ENCODE results near the gene SLC2A1. TPM values are rescaled to one million over a fixed set of nuclear protein-coding genes. Genes with fewer than 3 reads are reported as not detected.

Gene SLC2A1
- total RNA-seq, 1 experiment from 2014 or later = 204 TPM

DNA sequence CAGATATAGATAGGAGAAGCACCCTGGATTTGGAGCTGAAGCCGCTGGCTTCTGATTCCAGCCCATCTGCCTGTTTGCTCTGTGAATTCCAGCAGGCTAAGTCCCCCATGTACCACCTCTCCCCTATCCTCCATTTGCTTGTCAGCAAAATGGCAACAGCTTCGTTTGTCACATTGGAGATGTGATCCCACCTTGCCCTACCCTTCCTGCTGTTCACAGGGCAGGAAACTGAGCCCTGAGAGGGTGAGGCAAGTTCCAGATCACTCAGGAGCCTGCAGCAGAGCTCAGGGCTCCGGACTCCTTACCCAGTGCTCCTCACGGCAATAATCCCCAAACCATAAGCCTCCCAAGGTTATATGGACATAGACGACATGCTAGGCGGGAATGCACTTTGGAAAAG is 14.9 kb downstream of the SLC2A1 start:
- no peak for DNase-seq (ENCODE audit: low read depth)

DNA sequence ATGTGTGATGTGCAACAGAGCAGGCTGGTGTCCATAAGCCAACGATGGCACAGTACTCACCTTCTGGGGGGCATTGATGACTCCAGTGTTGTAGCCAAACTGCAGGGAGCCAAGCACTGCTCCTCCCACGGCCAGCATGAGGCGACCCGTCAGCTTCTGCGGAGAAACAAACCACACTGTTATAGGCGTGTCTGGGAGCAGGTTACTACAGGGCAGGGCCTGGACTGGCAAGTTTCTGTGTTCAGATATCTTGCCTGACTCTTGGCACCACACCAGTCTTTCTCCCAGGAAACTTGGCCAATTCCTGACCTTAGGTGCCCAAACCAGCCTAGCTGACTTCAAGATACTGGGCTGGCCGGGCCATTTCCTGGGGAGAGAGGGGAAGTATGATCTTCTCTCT is 15.5 kb downstream of the SLC2A1 start:
- DNase-seq (ENCODE audit: low read depth) = peak; percentile 53

DNA sequence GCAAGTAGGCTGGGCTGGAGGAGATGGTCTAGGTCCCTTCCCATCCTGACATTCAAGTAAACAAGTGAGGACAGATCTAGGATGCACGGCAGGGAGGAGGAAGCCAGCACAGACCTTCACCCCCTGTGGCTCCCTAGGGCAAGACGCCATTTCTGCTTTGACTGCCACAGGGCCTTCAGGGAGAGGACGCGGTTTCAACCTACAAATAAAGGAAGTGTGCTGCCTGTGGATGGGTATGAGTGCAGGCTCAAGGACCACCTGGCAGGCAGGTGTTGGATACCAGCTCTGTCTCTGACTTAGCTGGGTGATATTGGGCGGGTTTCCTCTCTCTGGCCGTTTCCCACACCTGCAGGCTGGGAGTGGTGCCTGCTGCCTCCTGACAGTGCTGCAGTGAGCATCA is 16.2 kb downstream of the SLC2A1 start:
- DNase-seq (ENCODE audit: low read depth) = no peak

DNA sequence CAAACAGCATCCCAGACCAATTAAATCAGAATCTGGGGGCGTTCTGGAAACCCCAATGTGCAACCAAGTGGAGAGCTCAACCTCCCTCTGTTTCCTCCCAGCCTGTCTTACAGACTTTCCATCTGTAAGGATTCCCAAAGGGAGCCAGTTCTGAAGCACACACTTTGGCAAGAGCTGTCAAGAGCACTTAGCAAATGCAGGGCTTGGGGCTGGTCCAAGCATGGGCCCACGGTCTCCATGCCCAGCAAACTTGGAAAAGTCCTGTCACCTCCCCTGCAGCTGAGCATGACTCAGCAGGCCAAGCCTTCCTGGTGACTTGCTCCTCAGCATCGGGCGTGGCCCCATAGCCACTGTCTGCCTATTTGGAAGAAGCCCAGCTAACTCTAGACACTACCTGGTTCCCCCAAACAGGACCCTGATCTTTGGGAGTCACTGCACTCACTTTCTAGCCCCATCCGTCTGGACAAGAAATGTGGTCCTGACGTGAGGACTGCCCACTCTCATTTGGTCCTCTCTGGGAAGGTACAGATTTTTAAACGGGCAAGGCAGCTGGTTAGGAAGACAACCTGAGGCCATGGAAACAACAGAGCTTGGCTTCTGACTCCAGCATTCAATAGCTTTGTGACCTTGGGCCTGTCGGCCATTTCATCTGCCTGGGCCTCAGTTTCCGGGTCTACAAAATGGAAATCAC is 16.9 kb downstream of the SLC2A1 start:
- DNase-seq (ENCODE audit: low read depth) = peak; percentile 89

DNA sequence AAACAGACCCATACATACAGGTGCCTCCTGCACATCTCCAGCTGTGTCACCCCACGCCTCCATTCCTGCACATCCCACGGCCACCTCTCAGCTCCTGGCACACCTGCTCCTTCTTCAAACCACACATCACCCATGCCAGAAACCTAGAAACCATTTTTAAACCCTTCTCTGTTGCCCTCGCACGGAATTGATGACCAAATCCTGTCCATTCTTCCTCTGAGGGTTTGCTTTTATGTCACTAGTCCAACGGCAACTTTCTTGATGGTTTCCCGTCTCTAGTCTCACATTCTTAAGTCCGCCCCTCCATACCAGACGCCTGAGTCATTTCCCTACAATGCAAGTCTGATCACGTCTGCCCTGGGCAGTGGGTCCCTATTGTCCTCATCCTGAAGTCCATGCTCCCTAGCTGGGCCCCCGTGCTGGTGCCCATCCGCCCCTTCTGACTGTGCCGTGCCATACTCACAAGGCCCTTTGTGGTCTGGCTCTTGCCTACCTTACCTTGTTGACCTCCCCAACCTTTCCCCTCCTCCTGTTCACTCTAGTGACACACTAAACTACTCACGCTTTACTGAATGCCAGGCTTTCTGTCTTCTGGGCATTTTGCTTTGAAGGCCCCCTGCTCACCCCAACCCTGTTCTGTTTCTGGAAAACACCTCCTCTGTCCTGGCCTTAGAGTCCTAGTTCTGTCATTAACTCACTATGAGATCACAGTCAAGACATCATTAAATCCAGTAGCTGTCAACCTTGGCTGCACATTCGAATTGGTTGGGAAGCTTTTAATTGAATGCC is 17.6 kb downstream of the SLC2A1 start:
- peak; percentile 98 for DNase-seq (ENCODE audit: low read depth)

DNA sequence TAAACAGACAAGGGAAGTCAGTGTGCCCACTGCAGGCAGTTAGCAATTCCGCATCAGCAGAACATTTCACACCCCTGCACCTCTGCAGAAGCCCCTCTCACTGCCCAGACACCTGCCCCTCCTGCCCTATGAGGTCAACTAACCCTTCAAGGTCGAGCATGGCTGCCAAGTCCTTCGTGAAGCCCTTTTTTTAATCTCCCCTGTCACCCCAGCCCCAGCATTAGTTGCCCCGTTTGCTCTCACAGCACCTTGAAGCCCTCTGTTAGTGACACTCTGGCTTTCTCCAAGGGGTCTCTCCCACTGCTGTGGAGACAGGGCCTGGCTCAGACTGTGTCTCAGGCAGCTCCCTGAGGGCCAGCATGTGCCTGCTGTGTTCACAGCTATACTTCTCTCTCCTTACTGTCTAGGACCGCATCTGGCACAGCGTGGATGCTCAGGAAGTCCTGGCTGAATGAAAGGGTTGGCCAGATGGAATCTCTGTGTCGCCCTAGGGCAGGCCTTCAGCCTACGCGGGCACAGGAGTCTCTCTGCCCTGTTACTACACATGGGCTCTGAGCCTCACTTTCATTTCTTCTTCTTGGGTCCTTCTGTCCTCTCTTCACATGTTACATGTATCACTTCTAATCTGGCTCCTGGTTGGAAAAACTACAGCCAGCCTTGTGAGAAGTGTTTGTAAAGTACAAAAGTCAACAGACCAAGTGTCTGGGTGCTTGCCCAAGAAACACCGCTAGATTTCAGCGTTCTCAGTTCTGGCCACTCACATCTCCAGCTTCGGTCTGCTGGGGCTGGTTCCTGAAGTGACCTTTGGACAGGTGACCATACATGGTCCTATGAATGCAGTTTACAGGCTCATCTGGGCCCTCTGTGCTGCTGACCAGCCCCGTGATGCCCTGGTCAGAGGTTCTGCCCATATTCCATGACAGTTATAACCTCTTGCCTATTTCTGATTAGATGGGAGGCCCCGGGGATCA is 19.7 kb downstream of the SLC2A1 start:
- no peak for DNase-seq (ENCODE audit: low read depth)

DNA sequence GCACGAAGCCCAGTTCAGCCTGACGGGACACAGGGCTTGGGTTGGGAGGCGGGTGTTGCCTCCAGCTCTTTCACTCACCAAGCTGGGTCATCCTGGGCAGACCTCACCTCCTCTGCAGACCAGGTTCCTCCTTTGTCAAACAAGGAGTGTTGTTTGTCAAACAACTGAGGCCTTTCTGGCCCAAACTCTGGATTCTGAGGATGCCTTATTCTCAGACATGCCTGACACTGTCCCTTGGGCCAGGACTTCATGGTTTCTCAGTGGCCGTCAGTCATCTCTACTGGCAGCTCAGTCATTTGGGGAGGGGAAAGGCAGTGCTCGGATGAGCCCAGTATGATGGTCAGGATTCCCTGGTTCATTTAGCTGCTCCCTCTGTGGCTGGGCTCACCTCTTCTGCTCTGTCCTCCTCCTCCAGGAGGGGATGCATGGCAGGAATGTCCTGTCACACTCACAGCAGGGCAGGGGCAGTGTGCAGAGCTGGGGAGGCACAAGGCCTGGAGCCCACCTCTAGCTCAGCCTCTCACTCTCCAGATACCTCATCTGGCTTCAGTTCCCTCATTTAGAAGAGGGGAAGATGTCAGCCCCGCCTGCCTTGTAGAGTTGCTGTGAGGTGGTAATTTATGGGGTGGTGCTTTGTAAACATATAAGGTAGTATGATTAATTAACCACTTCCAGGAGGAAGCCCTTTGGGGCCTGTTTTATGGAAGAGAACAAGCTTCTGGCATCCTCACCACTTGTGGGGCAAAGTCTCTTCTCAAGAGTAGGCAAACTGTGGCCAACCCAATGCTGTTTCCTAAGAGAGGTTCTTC is 20.6 kb downstream of the SLC2A1 start:
- DNase-seq (ENCODE audit: low read depth) = peak; percentile 58

DNA sequence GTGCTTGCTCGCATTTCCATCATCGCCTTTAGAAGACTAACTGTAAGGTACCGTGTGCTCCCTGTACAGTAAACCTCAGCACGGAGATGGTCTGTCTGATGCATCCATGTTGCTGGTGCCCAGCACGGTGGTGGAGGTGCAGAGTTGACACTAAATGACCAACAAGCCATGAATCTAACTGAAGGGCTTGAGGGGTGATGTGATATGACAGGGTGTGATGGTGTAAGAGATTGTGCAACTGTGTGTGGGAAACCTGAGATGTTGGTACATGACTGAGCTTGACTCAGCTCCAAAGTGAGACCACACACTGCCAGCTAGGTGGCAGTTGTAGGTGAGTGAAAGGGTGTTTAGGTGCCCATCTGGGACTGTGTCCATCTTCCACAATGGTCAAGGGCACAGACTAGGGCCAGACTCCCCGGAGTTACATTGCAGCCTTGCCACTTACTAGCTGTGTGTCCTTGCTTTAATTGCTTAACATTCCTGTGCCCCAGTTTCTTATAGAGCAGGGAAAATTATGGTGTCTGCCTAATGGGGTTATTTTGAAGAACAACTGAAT is 21.4 kb downstream of the SLC2A1 start:
- peak; percentile 91 for DNase-seq (ENCODE audit: low read depth)

DNA sequence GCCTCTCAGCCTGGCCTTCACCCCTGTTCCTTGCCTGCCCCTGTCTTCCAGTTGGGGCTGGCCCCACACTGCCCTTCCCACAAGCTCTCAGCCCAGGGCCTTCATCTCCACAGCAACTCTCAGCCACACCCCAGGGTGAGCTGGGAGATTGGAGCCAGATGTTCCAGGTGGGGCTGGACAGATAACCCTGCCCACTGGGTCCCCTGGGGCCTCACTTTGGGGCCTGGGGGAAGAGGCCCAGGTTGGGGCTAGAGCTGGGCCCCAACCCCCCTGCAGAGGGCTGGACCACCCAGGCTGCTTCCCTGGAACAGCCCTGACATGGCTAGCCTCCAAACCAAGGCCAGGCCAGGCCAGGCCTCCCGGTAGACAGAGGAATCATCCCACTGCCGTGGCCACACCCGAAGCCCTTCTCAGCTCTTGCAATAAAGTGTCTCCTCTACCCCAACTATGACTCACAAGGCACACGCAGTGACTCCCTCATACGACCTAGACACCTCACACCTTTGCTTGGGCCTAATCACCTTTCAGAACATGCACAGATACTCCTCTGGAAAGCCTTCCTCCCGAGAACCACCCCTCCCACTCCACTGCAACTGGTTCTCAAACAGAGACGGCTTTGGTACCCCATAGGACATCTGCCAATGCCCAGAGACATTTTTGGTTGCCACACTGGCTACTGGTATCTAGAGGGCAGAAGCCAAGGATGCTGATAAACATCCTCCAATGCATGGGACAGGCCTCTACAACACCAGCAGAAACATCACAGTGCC is 22.2 kb downstream of the SLC2A1 start:
- DNase-seq (ENCODE audit: low read depth) = peak; percentile 89

DNA sequence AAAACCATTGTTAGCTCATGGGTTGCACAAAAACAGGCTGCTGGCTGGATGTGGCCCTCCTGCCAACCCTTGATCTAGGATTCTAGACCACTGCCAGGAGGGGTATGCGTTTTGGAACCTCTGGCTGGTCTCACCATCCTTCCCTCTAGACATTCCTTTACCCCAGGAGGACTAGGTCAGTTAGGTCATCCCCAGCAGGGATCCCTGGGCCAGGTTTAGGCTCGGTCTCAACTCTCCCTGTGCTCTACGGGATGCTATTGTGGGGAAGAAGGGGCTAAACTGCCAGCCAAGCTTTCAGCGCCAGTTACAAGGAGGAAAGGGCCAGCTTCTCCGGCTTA is 22.7 kb downstream of the SLC2A1 start:
- DNase-seq (ENCODE audit: low read depth) = no peak

DNA sequence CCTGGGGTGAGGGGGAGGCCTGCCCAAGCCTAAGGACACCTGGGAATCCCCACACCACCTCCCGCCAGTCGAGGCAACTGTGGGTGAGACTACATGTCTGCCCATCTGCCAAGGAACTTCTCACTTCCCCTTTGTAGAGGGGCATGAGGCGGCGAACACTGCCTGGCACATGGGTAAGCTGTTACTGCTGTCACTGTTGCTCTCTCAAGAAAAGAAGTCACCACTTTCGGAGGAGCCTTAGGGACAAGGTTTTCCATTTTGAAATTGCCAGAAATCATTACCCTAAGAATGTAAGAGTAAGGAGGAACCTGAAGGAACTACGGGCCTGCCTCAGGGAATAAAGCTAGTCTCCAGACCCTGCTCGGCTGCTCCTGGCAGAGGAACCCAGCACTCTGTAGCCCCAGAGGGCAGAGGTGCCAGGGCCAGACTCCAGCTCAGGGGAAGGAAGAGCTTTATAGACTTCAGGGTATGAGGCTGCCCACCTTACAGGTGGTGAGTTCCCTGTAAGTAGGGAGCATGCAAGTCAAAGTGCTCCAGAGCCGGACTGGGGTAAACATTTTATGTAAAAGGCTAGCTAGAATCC is 23.3 kb downstream of the SLC2A1 start:
- no peak for DNase-seq (ENCODE audit: low read depth)

DNA sequence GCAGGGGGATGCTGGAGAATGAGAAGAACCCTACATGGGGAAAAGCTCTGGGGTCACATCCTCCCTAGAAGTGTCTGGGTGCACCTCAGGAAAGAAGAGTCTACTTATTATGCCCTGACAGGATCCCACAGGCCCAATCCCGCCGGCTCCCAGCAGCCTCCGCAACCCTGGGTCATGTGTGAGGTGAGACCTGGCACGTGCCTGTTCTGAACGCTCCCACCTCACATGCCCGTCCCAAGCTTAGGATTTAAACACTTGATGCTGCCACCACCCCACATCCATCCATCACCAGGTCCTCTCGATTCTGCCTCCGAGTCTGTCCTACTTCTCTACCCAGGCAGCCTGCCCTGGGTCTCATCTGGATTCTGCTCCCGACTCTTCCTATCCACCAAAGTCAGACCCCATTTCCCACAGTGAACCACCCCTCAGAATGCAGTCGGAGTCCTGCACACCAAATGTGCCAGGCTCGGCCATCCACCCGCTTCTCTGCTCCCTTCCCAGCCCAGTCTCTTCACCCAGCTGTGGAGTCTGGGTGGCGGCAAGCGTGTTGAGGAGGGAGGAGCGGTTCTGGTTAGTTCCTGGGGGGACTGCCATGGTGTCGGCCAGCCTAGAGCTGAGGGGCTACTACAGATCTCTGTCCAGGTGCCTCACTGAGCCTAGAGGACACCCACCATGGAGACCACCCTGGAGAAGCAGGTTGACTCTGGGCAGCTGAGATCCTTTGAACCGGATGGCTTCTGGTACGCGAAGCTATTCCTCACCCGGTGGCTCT is 23.9 kb downstream of the SLC2A1 start:
- DNase-seq (ENCODE audit: low read depth) = no peak

DNA sequence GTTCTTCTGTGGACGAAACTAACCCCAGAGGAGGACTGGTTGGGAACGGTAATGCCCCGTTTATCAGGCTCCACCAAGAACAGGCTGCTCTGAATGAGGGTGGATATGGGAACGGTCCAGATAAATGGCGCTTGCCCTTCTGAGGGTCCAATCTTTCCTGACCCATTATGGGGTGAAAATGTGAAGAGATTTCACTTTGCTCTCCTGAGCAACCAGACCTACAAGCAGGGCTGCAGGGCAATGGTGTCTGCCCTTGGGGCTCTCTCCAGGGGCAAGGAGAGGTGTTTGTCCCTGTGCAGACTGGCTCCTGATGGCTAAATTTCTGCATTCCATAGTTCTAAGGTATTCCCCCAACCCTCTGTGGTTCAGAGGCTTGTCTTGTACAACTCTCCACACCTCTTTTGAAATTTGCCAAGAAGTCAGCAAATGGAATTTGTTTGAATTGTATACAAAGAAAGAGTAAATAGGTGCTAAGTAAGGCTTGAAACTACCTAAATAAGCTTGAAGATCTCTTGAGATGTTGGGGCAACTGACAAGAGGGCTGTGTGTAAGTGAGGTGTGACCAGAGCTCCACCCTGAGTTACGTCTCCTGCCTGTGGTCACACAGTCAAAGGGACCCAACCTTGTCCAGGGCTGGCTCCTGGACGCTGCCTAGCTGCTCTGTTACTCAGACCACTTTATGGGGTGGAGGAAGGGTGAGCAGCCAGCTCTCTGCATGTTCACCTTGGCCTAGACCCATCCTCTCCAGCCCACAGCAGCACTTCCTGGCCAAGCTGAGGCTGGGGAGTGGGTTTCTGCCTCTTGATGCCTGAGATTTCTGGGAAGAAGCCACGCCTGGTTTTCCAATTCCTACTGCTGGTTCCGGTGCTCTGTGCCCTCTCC is 24.8 kb downstream of the SLC2A1 start:
- DNase-seq (ENCODE audit: low read depth) = no peak

DNA sequence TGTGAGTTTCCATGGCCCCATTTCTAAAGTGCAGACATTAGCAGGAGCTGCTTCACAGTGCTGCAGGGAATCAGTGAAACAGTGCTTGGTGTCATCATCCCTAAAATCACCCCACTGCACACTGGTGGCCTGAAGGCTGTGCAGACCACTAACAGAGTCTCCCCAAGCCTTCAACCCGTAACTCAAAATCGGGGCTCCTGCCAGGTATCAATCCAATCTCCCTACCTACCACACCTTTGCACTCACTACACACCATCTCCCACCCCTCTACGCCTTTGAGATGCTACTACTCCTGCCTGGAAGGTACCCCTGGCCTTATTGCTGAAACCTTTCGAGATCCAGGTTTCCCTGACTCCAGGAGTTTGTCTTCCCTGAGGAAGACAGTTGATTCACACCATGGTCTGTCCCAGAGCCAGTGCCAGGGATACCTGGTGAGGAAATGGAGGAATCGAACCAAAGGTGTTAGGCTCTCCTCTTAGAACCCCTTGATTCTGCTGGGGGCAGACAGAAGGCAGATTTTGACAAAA is 25.5 kb downstream of the SLC2A1 start:
- no peak for DNase-seq (ENCODE audit: low read depth)

DNA sequence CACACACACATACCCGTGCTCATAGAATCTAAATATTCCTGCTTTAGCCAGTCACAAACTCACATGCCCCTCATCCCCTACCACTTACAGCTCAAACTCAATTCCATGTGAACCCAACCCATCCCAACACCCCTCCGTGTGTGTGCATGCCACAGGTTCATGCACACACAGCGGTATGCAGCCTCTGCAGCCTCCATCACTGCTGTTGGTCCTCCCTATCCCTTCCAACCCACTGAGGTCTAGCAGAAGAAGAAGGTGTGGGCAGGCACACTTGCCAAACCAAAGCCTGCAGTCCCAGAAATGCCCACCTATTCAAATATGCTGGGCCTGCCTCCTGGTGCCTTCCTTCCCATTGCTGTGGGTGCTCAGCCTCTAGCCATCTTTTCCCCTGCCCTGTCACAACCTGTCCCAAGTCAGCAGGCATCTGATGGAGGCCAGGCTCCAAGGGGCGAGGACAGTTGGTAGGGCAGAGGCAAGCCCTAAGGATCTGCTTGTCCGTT is 26.2 kb downstream of the SLC2A1 start:
- DNase-seq (ENCODE audit: low read depth) = no peak

DNA sequence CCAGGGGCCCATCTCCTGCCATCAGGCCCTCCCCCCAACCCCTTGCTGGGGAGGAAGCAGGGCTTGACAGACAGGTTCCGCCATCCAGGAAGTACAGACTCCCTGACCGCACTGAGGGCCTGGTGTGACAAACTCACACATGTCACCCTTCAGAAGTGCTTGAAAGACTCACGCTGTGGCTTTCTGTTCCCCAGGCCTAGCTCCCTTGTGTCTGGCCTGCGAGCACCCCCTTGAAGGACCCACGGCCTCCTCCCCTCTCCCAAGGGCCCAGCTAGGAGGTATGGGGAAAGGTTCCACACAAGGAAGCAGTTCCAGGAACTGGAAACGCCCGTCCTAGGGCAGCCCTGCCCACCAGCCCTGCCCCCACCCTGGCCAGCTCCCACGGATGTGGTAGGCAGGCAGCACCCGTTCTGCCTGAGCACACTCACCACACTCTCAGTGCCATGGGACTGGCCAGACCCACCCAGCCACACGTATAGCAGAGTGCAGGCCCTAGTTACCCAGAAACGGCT is 26.7 kb downstream of the SLC2A1 start:
- DNase-seq (ENCODE audit: low read depth) = no peak

DNA sequence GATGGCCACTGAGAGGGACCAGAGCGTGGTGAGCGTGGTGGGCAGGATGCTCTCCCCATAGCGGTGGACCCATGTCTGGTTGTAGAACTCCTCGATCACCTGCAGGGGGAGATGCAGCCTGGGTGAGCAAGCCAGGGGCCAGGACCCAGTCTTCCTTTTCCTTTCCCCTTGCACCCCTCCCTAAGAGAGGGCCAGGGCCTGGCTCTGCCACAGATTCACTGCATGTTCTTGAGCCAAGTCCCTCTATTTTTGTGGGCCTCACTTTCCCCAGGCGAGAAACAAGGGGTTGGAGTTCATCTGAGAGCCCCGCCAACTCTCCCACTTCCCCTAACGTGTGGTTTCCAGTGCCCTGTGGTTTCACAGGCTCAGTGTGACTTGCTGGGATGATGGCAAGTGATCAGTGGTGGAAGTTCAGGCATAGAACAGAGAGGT is 27.5 kb downstream of the SLC2A1 start:
- peak; percentile 42 for DNase-seq (ENCODE audit: low read depth)

Measured in HT1080 (cell line).